ENCODE data around the gene NIBAN1. TPM values are rescaled to one million over a fixed set of nuclear protein-coding genes. Genes with fewer than 3 reads are reported as not detected.

Gene NIBAN1
- total and polyA plus RNA-seq, 7 experiments from 2014 or later = 0.20 to 41.6 (median 2.3) TPM

GRCh38 chr1:184990204-184990603 is 15.9 kb upstream of the NIBAN1 start:
- H3K36me3 Mint-ChIP-seq = peaks cover 0 to 7% (median 5%) of the 10 kb centered on the region in 5 donors

DNA sequence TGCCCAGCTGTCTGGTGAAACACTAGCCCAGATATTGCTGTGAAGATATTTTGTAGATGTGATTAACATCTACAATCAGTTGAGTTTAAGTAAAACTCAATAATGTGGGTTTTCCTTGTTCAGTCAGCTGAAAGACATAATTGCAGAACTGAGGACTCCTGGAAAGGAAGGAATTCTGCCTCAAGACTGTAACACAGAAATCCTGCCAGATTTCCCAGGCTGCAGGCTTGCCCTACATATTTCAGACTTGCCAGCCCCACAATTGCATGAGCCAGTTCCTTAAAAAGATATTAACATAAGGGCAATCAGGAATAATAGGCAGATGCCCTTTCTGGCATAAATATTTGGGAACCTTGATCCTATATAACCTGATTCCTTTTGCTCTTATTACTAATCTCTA is 14.2 kb upstream of the NIBAN1 start:
- H3K9me3 ChIP-seq (ENCODE audit: control insufficient read depth in 2 of 3, low read length in 3 of 3) = no peaks in the 10 kb centered on the region
- no peaks in the 10 kb centered on the region for H3K36me3 ChIP-seq (ENCODE audit: control insufficient read depth in 2 of 3, insufficient read depth in 3 of 3, low read length in 3 of 3)
- ChIA-PET CTCF (no interaction called here), POLR2A (no interaction called here)
- Mint-ChIP-seq H3K4me3 (no peak overlapping the region), H3K27ac (no peak overlapping the region), H3K4me1 (no peaks in the 10 kb centered on the region), H3K36me3 (no peaks in the 10 kb centered on the region), H3K27me3 (peaks cover 10 to 44% (median 19%) of the 10 kb centered on the region in 5 donors), H3K9me3 (peaks cover 0 to 2% (median 0%) of the 10 kb centered on the region in 11 donors)
- no peaks in the 10 kb centered on the region for H3K27me3 ChIP-seq (ENCODE audit: control insufficient read depth in 2 of 2, insufficient read depth in 2 of 2, low read length in 2 of 2)
- no peak overlapping the region for H3K27ac ChIP-seq (ENCODE audit: low read depth, low read length)
- DNase-seq = no peak
- H3K4me3 ChIP-seq (ENCODE audit: low read length) = no peak overlapping the region
- no peaks in the 10 kb centered on the region for H3K4me1 ChIP-seq (ENCODE audit: control insufficient read depth in 2 of 2, insufficient read depth in 2 of 2, low read length in 2 of 2)
- no peak for ATAC-seq
- intact Hi-C loops (cut with micrococcal nuclease) = loop anchor here in 1 of 2 donors (5.0 kb wide), 2 partner anchors 184 to 694 kb away; no protein-coding TSS in a partner anchor

More at GRCh38 chr1:184990204-184990603, 15.9 kb upstream of the NIBAN1 start:
- no peaks in the 10 kb centered on the region for H3K4me1 ChIP-seq (ENCODE audit: control insufficient read depth in 2 of 2, insufficient read depth in 2 of 2, low read length in 2 of 2)
- H3K36me3 ChIP-seq (ENCODE audit: control insufficient read depth in 2 of 3, insufficient read depth in 3 of 3, low read length in 3 of 3) = no peaks in the 10 kb centered on the region
- intact Hi-C loops (cut with micrococcal nuclease) = no loop called here
- CTCF ChIA-PET = no interaction called here
- H3K4me3 ChIP-seq (ENCODE audit: low read length) = no peak overlapping the region
- ATAC-seq (no peak), DNase-seq (no peak)
- no peaks in the 10 kb centered on the region for H3K27me3 ChIP-seq (ENCODE audit: control insufficient read depth in 2 of 2, insufficient read depth in 2 of 2, low read length in 2 of 2)
- H3K9me3 Mint-ChIP-seq = peaks cover 4 to 12% (median 9%) of the 10 kb centered on the region in 11 donors
- H3K9me3 ChIP-seq (ENCODE audit: control insufficient read depth in 2 of 3, low read length in 3 of 3) = peaks cover 0 to 11% (median 0%) of the 10 kb centered on the region in 3 experiments
- no peak overlapping the region for H3K4me3 Mint-ChIP-seq
- POLR2A ChIA-PET = no interaction called here
- H3K4me1 Mint-ChIP-seq = no peaks in the 10 kb centered on the region
- H3K27me3 Mint-ChIP-seq = peaks cover 10 to 44% (median 23%) of the 10 kb centered on the region in 5 donors
- H3K27ac Mint-ChIP-seq = no peak overlapping the region
- no peak overlapping the region for H3K27ac ChIP-seq (ENCODE audit: low read depth, low read length)

DNA sequence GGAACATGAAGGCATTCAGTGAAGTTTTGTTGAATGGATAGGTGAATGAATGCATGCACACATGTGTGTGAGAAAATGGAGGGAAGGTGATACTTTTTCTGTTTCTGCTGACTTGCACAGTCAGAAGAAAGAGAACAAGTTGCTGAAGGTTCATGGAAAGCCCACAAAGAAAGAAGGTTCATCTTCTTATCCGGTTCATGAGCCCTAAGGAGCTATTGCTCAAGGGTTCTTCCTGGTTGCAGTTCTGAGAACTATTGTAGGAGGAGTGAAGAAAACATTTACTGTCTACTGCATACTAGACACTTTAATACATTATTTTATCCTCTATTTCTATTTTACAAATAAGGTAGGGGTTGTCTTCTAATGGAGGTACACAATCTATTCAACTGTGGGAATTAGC is 13.4 kb upstream of the NIBAN1 start:
- Histone ChIP-seq H3K4me3 (ENCODE audit: low read length) (no peak overlapping the region), H3K36me3 (ENCODE audit: control insufficient read depth in 2 of 3, insufficient read depth in 3 of 3, low read length in 3 of 3) (no peaks in the 10 kb centered on the region), H3K4me1 (ENCODE audit: control insufficient read depth in 2 of 2, insufficient read depth in 2 of 2, low read length in 2 of 2) (no peaks in the 10 kb centered on the region), H3K9me3 (ENCODE audit: control insufficient read depth in 2 of 3, low read length in 3 of 3) (no peaks in the 10 kb centered on the region), H3K27me3 (ENCODE audit: control insufficient read depth in 2 of 2, insufficient read depth in 2 of 2, low read length in 2 of 2) (no peaks in the 10 kb centered on the region), H3K27ac (ENCODE audit: low read depth, low read length) (no peak overlapping the region)
- CTCF ChIA-PET = no interaction called here
- no peak overlapping the region for H3K27ac Mint-ChIP-seq
- no peaks in the 10 kb centered on the region for H3K4me1 Mint-ChIP-seq
- intact Hi-C loops (cut with micrococcal nuclease) = loop anchor here in 1 of 2 donors (5.0 kb wide), 2 partner anchors 185 to 695 kb away; no protein-coding TSS in a partner anchor
- H3K36me3 Mint-ChIP-seq = no peaks in the 10 kb centered on the region
- POLR2A ChIA-PET = no interaction called here
- H3K4me3 Mint-ChIP-seq = no peak overlapping the region
- ATAC-seq (no peak), DNase-seq (no peak)
- peaks cover 0 to 2% (median 0%) of the 10 kb centered on the region in 11 donors for H3K9me3 Mint-ChIP-seq
- peaks cover 14 to 47% (median 22%) of the 10 kb centered on the region in 5 donors for H3K27me3 Mint-ChIP-seq

- Mint-ChIP-seq H3K27ac (no peak overlapping the region), H3K4me3 (no peak overlapping the region)
These were observed 11.9 kb upstream of the NIBAN1 start for GRCh38 chr1:184986250-184986649.

DNA sequence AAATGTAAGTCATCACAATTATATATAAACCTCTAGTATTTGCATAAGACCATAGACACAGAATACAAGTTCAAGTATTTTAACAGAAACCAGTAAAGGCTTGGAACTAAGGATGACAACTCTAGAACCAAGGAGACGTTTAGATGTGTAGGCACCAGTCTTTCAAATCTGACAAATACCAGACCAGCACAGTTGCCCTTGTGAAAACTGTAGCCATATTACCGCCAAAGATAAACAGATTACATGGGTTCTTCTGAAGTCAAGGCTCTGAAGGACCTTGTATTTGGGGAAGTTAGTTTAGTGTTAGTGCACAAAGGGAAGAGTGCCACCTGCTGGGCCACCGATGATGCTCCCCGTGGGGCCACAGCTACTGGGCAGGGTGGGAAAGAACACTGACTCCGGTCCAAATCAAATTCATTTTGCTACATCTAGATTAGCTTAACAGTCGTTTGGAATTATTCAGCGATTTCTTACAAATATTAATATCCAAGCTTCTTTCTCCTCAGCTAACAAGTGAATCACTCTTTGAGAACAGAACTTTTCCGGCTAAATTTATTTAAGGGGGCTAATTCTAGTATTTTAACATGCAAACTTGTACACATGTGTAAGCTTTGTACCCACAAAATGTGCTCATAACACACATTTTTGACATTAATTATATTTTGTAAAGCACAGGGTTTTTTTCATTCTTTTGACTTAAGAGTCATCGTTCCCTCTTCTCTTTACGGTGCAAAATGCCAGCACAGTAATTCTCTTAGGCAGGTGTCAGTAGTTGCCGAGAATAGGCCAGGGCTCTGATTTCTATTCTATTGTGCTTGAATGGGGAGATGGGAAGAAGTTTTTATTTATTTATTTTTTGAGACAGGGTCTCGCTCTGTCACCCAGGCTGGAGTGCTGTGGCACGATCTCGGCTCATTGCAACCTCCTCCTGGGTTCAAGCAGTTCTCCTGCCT is 8.0 kb upstream of the NIBAN1 start:
- intact Hi-C loops (cut with micrococcal nuclease) = loop anchor here (1.0 to 5.0 kb wide), 6 partner anchors 8 to 907 kb away; partner anchors contain the start of gene NIBAN1 (in 1 of the 2)
- Mint-ChIP-seq H3K4me1 (peaks cover 0 to 7% (median 0%) of the 10 kb centered on the region in 7 donors), H3K36me3 (no peaks in the 10 kb centered on the region), H3K4me3 (no peak overlapping the region), H3K27ac (no peak overlapping the region), H3K9me3 (no peaks in the 10 kb centered on the region), H3K27me3 (peaks cover 17 to 45% (median 29%) of the 10 kb centered on the region in 5 donors)
- ATAC-seq (peak; percentile 99), DNase-seq (peak; percentile 28 to 69 (median 47))
- Histone ChIP-seq H3K27me3 (ENCODE audit: control insufficient read depth in 2 of 2, insufficient read depth in 2 of 2, low read length in 2 of 2) (no peaks in the 10 kb centered on the region), H3K36me3 (ENCODE audit: control insufficient read depth in 2 of 3, insufficient read depth in 3 of 3, low read length in 3 of 3) (no peaks in the 10 kb centered on the region), H3K4me3 (ENCODE audit: low read length) (no peak overlapping the region), H3K4me1 (ENCODE audit: control insufficient read depth in 2 of 2, insufficient read depth in 2 of 2, low read length in 2 of 2) (no peaks in the 10 kb centered on the region), H3K9me3 (ENCODE audit: control insufficient read depth in 2 of 3, low read length in 3 of 3) (no peaks in the 10 kb centered on the region), H3K27ac (ENCODE audit: low read depth, low read length) (no peak overlapping the region)
- CTCF ChIA-PET = interaction anchor here (0.7 to 3.0 kb wide), 10 partner anchors 9 to 698 kb away, joined by 3 to 28 read pairs (median 4); no protein-coding TSS in a partner anchor
- POLR2A ChIA-PET = no interaction called here

More at GRCh38 chr1:184986250-184986649, 11.9 kb upstream of the NIBAN1 start:
- ChIA-PET CTCF (interaction anchor here (3.2 kb wide), 1 partner anchor 181 kb away, joined by 12 read pairs; no protein-coding TSS in a partner anchor), POLR2A (no interaction called here)
- no peak for DNase-seq
- H3K4me1 ChIP-seq (ENCODE audit: control insufficient read depth in 2 of 2, insufficient read depth in 2 of 2, low read length in 2 of 2) = no peaks in the 10 kb centered on the region
- no peaks in the 10 kb centered on the region for H3K9me3 ChIP-seq (ENCODE audit: control insufficient read depth in 2 of 3, low read length in 3 of 3)
- H3K27ac ChIP-seq (ENCODE audit: low read depth, low read length) = no peak overlapping the region
- H3K27me3 Mint-ChIP-seq = peaks cover 17 to 44% (median 23%) of the 10 kb centered on the region in 5 donors
- no peaks in the 10 kb centered on the region for H3K36me3 Mint-ChIP-seq
- H3K36me3 ChIP-seq (ENCODE audit: control insufficient read depth in 2 of 3, insufficient read depth in 3 of 3, low read length in 3 of 3) = no peaks in the 10 kb centered on the region
- ATAC-seq = no peak
- H3K4me1 Mint-ChIP-seq = peaks cover 0 to 7% (median 0%) of the 10 kb centered on the region in 7 donors
- H3K9me3 Mint-ChIP-seq = no peaks in the 10 kb centered on the region
- H3K4me3 ChIP-seq (ENCODE audit: low read length) = no peak overlapping the region
- intact Hi-C loops (cut with micrococcal nuclease) = loop anchor here (1.0 to 5.0 kb wide), 3 partner anchors 184 to 696 kb away; no protein-coding TSS in a partner anchor
- H3K27me3 ChIP-seq (ENCODE audit: control insufficient read depth in 2 of 2, insufficient read depth in 2 of 2, low read length in 2 of 2) = no peaks in the 10 kb centered on the region

DNA sequence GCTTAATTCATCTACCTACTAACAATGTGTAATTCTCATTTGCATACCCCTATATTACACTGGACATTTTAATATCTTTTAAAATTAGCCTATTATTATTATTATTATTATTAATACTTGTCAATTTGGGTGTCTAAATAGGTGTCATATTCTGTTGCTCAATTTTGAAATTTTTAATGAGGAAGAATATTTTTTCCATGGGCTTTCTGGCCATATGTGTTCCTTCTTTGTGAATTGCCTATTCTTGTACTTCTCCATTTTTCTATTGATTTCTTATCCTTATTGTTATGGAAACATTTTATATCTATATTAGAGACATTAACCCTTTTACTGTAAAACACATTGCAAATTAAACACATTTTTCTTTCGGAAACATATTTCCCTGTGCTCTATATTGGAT is 6.4 kb upstream of the NIBAN1 start:
- Histone ChIP-seq H3K27me3 (ENCODE audit: control insufficient read depth in 2 of 2, insufficient read depth in 2 of 2, low read length in 2 of 2) (no peaks in the 10 kb centered on the region), H3K4me1 (ENCODE audit: control insufficient read depth in 2 of 2, insufficient read depth in 2 of 2, low read length in 2 of 2) (no peaks in the 10 kb centered on the region), H3K4me3 (ENCODE audit: low read length) (no peak overlapping the region), H3K27ac (ENCODE audit: low read depth, low read length) (no peak overlapping the region), H3K9me3 (ENCODE audit: control insufficient read depth in 2 of 3, low read length in 3 of 3) (no peaks in the 10 kb centered on the region), H3K36me3 (ENCODE audit: control insufficient read depth in 2 of 3, insufficient read depth in 3 of 3, low read length in 3 of 3) (no peaks in the 10 kb centered on the region)
- intact Hi-C loops (cut with micrococcal nuclease) = loop anchor here in 1 of 2 donors (5.0 kb wide), 1 partner anchor 702 kb away; no protein-coding TSS in a partner anchor
- DNase-seq = no peak
- ChIA-PET CTCF (interaction anchor here (0.6 to 3.0 kb wide), 4 partner anchors 174 to 700 kb away, joined by 3 to 28 read pairs (median 5); no protein-coding TSS in a partner anchor), POLR2A (no interaction called here)
- no peak overlapping the region for H3K4me3 Mint-ChIP-seq
- no peaks in the 10 kb centered on the region for H3K36me3 Mint-ChIP-seq
- no peak for ATAC-seq
- H3K9me3 Mint-ChIP-seq = no peaks in the 10 kb centered on the region
- H3K27me3 Mint-ChIP-seq = peaks cover 20 to 42% (median 33%) of the 10 kb centered on the region in 5 donors
- no peak overlapping the region for H3K27ac Mint-ChIP-seq
- H3K4me1 Mint-ChIP-seq = peaks cover under 1 to 13% (median 2%) of the 10 kb centered on the region in 7 donors
